HL-60 (cell line): ENCODE results near the gene SORCS2.

Experiments used
- GABPA ChIP-seq: IDR thresholded peaks from 2 replicates; pipeline ENCODE4 v1.6.1; 2012; ENCODE audit warnings: low read depth
- TF ChIP-seq, protein P1 (sequence below): IDR thresholded peaks from one replicate; pipeline ENCODE4 v1.5.1; 2011; ENCODE audit warnings: low read length, control low read depth, inconsistent platforms; ENCODE audit not compliant: insufficient read depth

GRCh38 chr4:7571701-7572100, 379.4 kb downstream of the SORCS2 start:
- TF ChIP-seq, protein P1, sequence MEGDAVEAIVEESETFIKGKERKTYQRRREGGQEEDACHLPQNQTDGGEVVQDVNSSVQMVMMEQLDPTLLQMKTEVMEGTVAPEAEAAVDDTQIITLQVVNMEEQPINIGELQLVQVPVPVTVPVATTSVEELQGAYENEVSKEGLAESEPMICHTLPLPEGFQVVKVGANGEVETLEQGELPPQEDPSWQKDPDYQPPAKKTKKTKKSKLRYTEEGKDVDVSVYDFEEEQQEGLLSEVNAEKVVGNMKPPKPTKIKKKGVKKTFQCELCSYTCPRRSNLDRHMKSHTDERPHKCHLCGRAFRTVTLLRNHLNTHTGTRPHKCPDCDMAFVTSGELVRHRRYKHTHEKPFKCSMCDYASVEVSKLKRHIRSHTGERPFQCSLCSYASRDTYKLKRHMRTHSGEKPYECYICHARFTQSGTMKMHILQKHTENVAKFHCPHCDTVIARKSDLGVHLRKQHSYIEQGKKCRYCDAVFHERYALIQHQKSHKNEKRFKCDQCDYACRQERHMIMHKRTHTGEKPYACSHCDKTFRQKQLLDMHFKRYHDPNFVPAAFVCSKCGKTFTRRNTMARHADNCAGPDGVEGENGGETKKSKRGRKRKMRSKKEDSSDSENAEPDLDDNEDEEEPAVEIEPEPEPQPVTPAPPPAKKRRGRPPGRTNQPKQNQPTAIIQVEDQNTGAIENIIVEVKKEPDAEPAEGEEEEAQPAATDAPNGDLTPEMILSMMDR = no peak
- no peak for TF ChIP-seq GABPA
